UCSD-AML1 (cell line): Measurements from ENCODE around the gene PAK5.
"Not testable (repeated sequence)": the region's sequence is repeated elsewhere in the genome, so short reads cannot be mapped to it uniquely, and the experiment has no call there.

ENCODE experiments used
- DNase-seq: peaks from one replicate; lab custom pipeline; 2025; ENCODE audit not compliant: unreplicated experiment; lab: John Stamatoyannopoulos, UW

PAK5 gene

DNA sequence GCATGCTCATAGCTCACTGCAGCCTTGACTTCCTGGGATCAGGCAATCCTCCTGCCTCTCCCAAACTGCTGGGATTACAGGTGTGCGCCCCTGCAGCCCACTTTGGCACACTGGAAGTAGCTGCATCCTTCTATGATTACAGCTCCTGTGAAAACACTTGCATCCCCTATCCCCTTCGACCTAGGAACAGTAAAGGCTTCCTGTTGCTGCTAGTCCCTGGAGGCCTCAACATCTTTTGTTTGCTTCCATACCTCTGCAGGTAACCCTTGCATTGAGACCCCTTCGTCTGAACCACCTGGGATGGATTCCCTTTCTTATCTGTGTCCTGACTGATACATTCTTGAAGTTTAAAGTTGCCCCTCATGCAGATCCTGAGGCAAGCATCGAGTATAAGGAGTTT lies 152.4 kb downstream of the PAK5 start:
- no peak for DNase-seq

DNA sequence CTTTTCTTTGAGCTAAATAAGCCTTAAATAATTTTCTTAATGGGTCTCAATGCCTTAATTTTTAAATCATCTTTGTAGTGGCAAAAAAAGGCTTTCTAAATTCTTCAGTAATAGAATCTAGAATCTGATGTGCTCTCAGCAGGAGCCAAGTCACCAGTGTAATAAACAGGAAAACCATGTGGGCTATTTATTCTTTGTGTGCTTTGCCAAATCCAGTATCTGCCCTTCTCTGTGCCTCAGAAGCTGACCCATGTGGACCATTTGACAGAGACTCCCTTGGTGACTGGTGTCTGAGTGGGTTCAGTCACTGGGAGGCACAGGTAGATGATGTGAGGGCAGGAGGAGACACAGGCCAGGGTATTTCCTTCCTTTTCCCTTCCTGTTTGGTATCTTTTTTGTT lies 152.9 kb downstream of the PAK5 start:
- DNase-seq, result no peak

DNA sequence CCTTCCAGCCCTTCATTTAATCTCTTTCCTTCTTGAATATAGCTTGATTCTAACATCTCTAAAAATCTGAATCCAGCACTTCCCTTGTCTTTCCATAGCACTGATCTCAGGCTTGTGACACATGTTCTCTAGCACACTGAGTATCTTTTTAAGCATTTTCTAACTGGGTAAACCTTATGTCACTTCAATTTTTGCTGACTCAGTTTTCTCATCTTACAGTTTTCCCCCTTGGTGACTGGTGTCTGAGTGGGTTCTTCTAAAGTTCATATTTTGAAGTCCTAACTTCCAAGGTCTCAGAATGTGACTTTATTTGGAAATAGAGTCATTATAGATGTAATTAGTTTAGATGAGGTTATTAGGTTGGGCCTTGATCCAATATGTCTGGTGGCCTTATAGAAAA lies 153.9 kb downstream of the PAK5 start:
- no peak for DNase-seq

DNA sequence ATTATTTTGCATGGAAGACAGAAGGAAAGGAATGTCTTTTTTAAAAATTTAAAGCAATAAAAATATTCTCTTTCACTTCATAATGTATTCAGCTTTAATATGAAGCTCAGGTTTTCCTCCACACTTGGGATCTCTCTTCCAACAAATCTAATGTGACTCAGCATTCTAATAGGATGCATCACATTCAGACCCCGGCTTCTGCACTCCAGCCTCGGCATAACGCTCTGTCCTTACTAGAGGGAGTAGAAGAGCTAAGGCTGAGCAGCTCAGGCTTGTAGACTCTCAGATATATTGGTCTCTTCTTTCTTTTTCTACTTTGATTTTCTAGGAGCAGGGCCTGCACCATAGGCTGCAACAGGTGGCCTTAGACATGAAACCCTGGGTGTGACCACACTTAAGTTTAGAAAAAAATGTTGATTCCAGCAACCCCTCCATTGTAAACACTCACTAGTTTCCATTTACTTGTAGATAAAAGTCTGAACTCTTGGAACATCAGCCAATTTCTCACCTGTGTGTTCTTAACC lies 161.7 kb downstream of the PAK5 start:
- DNase-seq, result no peak

DNA sequence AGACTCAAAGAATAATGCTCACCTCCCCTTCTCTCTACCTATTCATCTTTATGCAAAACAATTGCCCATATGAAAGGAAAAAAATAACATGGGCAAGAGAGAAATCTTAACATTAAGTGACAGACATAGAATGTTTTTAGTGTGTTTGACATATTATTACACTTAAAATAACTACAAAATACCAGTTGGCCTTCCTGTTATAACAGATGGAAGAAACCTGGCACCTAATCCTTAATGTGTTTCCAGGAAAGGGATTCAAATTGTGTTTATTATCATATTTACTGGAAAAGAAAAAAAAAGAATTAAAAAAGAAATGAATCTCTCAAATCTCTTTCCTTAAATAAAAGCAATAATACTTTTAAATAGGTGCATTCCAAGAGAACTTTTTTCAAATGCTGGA lies 165.9 kb downstream of the PAK5 start:
- DNase-seq, result no peak

DNA sequence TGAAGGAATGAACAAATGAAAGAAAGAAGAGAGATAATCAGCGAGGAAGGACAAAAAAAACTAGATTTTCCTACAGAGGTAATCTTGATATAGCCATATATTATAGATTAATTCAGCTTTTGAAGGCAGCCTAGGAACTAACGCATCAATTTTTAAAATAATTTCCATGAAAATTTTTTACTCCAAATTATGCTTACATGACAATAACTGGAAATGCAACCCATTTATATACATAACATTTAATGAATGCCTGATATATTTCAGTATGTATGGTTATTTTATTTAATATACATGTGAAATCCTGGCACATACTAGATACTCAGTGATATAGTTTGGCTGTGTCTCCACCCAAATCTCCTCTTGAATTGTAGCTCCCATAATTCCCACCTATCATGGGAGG lies 166.8 kb downstream of the PAK5 start:
- DNase-seq, result no peak

DNA sequence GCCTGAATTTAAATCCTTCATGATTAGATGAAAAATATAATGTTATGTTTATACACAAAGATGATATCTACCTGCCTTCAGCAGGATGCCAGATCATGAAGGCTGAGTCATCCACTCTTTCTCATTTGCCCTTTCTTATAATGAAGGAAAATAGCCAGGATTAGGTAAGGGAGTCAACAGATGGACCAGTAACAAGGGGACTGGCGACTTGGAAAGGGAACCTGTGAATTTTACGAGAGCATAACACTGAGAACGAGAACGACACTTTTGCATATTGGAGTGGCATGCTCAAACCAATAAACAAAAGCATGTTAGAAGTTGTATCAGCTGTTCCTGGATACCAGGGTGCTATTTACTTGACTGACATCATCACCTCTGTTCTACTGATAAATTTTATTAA lies 170.5 kb downstream of the PAK5 start:
- DNase-seq, result no peak

DNA sequence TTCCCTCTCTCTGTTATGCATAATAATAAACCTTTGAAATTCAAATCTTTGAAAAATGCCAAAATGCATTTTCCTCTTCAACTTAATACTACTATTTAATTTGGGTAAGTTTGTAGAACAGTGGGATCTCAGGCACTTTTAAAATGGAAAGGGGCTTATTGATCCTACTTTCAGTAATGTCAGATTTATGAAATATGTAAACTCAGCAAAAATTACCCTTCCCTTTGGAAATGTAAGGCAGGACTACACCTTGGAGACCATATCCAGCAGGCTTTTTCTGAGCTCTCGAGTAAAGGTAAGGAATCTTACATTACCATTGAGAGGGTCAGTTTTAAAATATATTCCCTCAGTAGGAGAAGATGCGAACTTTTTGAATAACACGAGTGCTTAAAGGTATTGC lies 175.5 kb downstream of the PAK5 start:
- no peak for DNase-seq

DNA sequence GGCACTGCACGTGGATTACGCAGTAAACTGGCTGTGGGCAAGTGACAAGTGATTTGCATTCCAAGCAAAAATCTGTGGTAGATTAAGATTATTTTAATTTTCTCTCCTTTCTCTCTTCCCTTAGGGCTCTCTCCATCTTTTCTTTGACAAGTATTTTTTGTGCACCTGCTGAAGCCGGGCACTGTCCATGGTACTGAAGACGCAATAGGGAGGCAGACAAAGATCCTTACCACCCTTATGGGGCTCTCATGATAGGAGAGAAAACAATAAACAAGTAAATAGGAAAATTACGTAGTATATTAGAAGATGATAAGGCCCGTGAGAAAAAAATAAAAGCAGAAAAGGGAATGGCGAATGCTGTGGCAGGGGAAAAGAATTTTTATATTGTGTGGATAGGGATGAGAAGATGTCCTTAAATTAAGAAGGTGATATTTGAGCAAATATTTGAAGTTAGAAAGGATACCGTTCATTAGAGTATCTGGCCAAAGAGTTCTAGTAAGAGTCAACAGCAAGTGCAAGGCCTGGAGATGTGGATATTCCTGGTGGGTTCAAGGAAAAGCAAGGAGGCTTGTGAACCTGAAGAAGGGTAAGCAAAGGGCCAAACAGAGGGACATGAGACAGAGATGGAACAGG lies 178.5 kb downstream of the PAK5 start:
- no peak for DNase-seq

DNA sequence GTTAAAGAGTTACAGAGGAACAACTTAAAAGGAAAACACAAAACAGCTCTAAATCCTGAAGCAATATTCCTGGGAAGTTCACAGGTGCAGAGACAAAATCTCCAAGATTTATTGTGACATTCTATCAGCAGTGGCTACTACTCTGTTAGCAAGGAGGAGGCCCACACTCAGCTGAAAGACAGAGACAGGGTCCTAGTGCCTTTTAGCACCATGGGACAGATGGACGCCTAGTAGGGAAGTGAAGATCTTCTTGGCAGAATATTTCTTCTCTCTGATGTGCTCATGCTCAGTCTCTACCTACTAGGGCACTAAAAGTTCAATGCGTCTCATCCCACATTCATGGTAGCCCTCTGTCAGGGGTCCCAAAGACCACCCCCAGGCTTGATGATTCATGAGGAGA lies 191.1 kb downstream of the PAK5 start:
- DNase-seq, result no peak

DNA sequence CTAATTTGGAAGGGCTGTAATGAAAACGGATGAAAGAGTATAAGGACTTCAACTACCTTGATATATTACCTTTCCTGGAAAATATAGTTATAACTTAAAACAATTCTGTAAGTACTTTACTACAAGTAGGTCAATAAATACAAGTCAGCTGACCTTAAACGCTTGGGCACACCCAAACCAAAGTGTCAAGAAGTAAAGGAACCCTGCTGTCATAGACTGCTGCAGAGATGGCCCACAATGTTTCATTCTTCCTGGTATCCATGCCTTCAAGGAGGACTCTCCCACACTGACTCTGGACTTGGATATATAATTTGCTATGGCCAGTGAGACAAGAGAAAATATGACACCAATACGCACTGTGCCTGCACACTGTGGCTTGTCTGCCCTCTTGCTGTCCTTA lies 192.5 kb downstream of the PAK5 start:
- no peak for DNase-seq

DNA sequence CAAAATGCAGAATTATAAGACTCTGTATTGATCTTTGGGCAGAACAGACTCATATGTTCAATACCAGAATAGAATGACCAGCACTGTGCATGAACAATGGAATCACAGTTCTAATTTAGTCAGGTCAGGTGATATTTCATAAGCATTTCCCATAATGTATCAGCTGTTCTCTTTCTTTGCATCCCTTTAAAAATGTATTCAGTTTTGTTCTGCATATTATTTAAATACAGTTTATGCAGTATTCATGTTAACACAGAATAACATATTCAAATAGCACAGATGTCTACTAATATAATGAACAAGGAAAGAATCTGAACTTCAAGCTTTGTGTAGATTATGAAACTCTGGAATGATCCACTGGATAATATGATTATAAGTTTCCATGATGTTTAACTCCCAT lies 196.0 kb downstream of the PAK5 start:
- no peak for DNase-seq

DNA sequence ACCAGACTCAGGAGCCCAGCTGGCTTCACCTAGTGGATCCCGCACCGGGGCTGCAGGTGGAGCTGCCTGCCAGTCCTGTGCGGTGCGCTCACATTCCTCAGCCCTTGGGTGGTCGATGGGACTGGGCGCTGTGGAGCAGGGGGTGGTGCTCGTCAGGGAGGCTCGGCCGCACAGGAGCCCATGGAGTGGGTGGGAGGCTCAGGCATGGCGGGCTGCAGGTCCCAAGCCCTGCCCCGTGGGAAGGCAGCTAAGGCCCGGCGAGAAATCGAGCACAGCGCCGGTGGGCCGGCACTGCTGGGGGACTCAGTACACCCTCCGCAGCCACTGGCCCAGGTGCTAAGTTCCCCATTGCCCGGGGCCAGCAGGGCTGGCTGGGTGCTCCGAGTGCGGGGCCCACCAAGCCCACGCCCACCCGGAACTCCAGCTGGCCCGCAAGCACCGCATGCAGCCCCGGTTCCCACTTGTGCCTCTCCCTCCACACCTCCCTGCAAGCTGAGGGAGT lies 197.3 kb downstream of the PAK5 start:
- DNase-seq, result not testable (repeated sequence)

DNA sequence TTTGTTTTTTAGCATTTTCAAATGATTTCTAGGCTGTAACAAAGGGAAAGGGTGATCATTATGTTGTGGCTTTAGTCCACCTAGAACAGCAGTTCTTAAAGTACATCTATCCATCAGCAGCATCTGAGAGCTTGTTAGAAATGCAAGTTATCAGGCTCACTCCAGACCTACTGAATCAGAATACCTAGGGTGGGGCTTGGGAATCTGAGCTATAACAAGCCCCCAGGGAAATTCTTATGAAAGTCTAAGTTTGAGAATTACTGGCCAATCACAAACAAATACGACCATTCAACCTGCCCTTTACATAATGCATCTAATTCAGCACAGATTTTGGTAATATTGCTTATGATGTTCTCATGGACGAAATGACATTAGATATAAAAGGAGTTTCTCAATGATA lies 201.0 kb downstream of the PAK5 start:
- no peak for DNase-seq

DNA sequence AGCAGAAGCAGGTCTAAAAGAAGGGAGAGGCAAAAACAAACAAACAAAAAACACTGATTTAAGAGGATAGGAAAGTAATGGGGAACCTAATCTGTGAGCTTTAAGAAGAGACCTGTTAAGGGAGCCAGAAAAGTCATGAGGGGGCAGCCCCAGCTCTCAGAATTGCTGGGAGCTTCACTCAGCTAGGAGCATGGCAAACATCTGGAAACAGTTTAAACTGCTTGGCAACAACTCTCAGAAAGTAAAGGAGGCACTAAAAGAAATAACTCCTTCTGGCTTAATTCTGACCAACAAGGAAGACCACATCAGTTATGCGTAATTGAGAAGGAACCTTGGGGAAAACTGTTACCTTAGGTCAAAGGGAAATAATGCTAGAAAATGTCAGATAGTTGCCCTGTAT lies 203.1 kb downstream of the PAK5 start:
- no peak for DNase-seq

DNA sequence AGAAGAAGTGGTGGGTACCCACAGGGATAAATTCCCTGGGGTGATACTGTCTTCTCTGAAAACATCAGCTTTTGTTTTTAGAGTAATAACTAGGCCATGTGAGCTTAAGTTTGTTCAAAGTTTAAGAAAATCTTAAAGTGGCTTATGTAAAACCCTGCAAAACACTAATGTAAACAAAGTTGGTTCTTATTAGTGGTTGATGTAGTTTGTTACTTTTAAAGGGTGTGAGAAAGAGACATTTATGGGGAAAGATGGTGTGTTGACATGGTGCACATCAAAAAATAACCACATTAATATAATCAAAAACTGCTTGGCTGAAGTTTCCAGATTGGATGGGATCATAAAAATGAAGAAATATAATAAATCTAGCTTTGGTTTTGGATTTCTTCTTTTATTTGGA lies 204.5 kb downstream of the PAK5 start:
- no peak for DNase-seq

DNA sequence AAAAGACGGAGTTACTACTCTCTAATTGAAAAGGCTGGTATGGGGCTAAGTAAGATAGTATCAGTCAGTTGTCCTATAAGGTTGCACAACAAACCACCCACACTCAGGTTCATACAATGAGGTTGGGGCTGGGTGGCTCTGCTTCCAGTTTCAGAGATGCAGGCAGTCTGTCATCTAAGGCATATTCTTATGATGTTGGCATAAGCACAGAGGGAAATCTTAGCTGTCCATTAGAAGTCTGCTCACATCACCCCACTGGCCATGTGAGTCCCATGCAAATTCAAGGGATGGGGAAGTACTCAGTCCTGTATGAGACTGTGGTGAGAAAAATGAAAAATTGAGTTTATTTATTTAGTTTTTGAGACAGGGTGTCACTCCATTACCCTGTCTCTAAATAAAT lies 205.9 kb downstream of the PAK5 start:
- DNase-seq, result no peak

DNA sequence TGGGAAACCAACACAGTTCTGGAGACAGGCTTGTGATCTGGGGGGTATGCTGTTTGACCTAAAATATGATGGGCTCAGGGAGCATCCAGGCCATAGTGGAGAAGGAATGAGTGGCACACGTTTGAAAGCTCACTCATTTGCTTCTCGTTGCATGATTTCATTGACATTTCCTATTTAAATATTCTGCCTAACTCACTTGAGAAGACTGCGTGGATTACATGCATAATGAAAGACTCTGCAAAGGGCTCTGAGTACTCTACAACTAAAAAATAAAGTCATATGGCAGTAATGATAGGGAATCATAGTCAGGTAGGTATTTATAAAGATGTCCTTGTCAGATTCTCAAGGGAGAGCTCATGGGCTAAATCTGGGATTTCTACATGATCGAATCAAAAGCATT lies 206.6 kb downstream of the PAK5 start:
- DNase-seq, result no peak

DNA sequence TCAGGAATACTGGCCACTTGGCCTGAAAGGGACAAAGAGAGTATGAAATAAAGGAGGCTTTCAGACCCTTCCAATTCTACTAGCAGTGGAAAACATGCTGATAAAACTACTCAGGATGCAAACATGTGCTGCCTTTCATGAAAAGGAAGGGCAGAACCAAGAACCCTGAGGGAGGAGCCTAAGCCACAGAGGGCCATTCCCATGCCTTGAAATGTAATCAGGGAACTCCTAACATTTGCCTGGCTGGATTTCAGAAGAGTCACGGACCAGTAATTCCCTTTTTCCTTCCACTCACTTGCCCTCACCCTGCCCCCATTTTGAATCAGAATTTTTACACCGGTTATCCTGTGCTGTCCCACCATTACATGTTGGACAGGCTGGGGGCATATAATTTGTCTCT lies 208.3 kb downstream of the PAK5 start:
- DNase-seq, result no peak

DNA sequence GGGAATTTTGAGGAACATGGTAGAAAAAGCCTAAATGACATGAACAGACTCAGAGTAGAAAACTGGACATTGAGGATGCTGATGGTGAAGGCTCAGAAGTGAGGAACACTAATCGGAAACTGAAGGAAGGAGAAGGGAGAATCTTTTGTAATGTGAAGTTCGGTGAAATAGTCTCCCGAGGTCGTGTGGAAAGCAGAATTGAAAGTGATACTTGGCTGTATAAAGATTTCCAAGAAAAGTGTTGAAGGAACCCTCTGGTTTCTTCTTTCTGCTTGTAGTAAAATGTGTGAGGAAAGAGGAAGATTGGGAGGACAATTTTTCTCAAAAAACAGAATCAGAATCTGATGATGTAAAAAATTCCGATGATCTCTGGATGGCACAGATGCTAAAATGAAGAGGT lies 209.0 kb downstream of the PAK5 start:
- no peak for DNase-seq

DNA sequence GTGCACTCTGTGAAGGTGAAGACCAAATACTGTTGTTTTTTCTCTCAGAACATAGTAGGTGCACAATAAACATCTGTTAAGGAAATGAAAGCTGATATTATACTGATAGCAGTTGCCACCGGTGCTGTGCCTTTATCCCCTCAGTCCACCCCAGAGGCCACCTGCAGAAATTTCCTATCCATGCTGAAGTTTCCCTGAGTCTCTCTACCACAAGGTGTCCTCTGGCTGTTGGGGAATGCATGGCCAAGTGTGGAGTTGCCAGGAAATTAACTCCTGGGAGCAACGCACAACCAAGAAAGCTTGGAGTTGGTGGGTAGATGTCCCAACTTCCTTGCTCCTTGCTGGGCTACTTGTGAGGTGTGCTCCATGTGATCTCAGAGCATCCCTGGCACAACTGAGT lies 210.3 kb downstream of the PAK5 start:
- DNase-seq, result no peak

DNA sequence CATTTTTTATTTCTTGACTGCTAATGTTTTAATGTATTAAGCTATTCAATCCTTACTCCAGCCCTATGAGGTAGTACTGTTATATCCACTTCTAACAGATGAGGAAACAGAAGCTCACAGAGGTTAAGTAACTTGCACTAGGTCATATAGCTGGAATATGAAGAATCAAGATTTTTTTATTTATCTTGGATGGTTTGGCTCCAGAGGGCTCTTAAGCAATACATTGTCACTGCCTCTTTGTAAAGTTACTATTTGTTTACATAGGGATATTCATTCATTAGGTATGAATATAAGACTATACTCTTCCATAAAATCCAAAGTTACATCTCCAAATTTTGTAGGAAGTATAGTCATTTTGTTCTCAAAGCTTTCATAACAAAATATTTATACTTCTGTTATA lies 210.7 kb downstream of the PAK5 start:
- no peak for DNase-seq

DNA sequence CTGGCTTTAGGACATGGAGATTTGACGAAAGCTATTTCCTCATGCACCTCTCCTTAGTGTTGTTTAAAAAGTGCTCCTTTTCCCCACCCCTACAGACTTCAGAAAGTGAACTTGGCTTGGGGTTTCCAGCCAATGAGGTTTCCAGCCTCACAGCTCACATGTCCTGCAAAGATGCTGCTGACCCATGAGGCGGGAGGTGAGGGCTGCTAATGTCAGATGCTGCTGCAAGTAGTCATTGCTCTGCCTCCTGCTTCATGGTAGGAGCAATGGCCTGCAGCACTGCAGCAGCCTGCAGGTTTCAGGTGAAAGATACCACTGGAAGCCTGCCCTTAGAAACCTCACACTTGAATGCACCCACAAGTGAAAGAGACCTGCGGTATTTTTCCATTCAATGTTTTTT lies 211.7 kb downstream of the PAK5 start:
- DNase-seq, result no peak
